ENCODE results near the gene HMGB2.

HMGB2 gene

DNA sequence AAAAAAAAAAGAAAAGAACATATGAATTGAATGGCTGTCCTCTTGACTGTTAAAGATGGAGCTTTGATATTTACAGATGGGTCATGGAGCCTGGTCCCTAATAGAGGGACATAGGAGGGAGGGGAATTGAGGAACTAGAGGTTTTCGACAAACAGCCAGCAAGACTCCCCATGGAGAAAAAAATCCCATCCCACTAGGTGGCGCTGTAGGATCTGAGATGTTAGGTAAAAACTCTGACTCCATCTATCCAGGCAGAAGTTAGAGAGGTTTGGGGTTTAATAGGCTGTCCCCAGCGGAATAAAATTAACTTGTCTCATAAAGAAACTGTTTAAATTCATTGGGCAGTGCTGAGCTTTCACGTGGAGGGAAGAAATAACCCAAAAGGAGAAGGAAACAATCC lies 45.9 kb downstream of the HMGB2 start:
- peak; percentile 57 for DNase-seq (ENCODE audit: low read depth)

- no peak for DNase-seq (ENCODE audit: low read depth)
Observed at GRCh38 chr4:173287486-173287885, 46.7 kb downstream of the HMGB2 start.

DNA sequence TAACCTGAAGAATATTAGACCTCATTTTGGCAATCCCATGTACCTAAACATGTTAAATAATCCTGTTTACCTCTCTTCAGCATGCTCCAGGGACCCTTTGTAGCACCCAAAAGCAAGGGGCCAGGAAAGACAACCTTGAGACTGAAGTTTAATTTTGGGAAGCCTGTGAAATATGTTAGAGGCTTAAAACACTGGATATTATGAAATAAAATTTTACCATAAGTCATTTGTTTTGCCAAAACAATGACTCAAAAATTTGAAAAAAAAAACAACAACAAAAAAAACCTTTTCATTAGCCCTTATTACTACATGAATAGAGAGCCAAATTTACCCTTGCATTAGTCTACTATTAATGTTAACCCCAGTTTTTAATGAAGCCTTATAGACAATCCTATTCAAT lies 49.7 kb downstream of the HMGB2 start:
- no peak for DNase-seq (ENCODE audit: low read depth)

GRCh38 chr4:173282626-173283025 lies 51.5 kb downstream of the HMGB2 start:
- no peak for DNase-seq (ENCODE audit: low read depth)

DNA sequence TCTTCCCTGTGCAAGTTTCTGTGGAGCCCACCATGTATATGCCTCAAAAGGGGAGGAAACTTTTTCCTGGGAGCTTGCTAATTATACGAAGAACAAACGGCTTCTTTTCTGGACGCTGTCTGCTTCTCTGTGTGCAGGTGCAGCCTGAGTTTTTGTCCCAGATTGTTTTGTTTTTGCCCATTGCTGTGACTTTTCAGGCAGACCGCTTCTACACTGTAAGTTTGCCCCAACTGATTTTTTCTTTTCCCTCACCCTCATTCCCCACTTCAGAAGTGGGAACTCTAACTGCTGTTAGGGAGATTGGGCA lies 51.9 kb downstream of the HMGB2 start:
- DNase-seq (ENCODE audit: low read depth): no peak

DNA sequence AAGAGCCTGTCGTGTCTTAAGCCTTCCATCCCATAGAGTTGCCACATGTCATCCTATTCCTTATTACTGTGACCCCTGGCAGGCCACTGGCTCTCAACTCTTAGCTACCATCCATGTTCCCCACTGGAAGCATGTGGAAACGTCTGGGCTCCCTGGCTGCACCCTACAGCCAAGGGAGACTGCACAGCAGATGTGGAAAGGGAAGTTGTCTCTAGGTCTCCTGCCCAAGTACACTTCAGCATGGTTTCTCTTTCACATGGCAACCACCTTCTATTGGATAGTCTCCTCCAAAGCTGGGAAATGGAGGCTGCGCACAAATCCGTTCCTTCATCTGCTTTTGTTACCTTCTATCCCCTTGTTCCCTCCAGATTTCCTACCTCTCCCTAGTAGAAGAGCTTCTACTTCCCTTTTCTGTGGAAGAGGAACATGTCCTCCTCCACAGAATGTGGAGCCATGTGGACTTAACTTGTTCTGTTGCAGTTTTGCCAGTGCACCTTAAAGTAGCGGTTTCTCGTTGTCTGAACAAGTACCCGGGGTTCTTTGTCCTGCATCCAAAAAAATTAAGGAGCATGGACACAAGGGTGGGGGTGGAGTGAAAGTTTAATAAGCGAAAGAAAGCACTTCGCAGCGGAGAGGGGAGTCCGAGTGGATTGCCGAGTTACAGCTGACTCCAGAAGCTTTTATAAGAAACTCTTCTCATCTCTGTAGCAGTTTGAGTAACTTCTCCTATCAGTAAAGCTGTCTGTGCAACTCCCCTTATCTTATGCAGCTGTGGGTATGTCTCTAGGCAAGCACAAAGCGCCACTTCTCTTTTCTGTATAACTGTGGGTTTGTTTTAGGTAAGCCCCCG lies 52.5 kb downstream of the HMGB2 start:
- no peak for DNase-seq (ENCODE audit: low read depth)
